Measurements from ENCODE around the gene GTF3C2.
"Not testable (repeated sequence)": the region's sequence is repeated elsewhere in the genome, so short reads cannot be mapped to it uniquely, and the experiment has no call there.

The GTF3C2 gene

GRCh38 chr2:27320958-27321543, 35.5 kb downstream of the GTF3C2 start:
- peak; percentile 81 for DNase-seq (ENCODE audit: low read depth, low spot score)

DNA sequence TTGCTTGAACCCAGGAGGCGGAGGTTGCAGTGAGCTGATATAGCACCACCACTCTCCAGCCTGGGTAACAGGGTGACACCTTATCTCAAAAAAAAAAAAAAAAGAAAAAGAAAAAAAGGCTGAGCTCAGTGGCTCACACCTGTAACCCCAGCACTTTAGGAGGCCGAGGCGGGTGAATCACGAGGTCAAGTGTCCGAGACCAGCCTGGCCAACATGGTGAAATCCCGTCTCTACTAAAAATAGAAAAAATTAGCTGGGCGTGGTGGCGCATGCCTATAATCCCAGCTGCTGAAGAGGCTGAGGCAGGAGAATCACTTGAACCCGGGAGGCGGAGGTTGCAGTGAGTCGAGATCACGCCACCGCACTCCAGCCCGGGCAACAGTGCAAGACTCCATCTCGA, 36.7 kb downstream of the GTF3C2 start:
- DNase-seq (ENCODE audit: low read depth, low spot score), result not testable (repeated sequence)

DNA sequence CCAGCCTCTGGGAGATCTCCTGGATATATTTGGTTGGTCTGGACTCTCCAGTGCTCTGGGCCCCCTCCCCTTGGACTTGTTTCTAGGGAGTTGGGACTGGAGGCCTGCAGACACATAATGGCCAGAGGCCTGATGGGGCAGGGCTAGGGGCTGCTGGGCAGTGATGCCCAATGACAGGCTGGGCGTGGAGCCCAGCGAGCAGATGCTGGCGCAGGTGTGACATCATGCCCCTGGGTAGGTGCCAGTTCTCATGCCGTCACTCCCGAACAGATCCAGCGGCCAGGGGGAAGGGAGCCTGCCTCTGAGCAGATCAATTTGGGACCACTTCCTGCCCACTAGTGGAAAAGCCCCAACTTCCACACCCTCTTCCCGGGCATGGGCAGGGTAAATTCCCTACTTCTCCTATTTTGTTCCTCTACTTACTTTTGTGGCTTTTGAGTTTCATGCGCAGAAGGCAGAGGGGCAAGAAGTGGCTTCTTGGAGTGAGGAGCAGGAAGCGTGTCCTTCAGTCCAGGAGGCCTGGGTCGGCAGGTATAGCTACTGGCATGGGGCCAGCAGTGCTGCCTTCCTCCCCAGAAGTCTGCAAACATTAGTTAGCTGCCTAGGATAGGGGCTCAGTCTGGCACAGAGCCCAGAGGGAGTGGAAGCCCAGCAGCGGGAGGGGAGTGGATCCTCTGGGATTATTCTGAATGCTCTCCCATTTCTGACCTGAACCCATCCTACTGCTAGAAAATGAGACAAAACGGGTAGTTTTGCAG, 39.7 kb downstream of the GTF3C2 start:
- no peak for DNase-seq (ENCODE audit: low read depth, low spot score)

GRCh38 chr2:27315122-27315521, 41.4 kb downstream of the GTF3C2 start:
- DNase-seq (ENCODE audit: low read depth, low spot score), result no peak

- no peak for DNase-seq (ENCODE audit: low read depth, low spot score)
Observed at GRCh38 chr2:27314709-27315108, 41.9 kb downstream of the GTF3C2 start.

- no peak for DNase-seq (ENCODE audit: low read depth, low spot score)
Observed at GRCh38 chr2:27313882-27314645, 42.5 kb downstream of the GTF3C2 start.

DNA sequence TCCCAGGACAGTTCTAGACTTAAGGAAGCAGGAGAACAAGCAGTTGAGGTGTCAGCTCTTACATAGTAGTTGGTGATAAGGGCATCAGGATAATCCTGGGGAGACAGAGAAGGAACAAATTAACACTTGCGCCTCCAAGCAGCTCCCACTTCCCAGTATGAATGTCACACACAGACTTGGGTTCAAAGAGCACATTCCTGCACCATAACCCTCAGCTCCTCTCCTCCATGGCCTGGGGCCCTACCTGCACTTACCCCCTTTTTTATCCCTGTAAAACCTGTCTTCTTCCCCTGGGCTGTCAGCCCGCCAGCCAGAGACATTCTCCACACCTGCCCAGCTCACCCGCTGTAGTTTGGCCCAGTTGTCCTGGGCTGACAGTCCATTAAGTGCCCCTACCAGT, 44.4 kb downstream of the GTF3C2 start:
- DNase-seq (ENCODE audit: low read depth, low spot score), result no peak

DNA sequence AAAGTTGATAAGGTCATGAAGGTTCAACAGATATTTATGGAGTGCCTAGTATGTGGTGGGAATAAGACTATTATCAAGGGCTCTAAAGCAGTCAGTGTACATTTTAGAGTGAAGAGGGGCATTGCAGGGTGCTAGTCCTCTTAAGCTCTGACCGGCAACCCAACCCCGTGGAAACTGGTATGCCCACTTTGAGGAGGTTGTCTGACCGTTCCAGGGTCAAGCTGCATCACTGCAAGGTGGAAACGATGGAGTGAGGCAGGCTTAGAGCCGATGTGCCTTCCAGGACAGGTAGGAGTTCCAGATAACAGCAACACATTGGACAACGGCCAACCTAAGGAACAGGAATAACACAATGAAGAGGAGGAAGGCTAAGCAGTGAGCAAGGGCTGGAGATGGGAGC, 46.9 kb downstream of the GTF3C2 start:
- DNase-seq (ENCODE audit: low read depth, low spot score), result no peak

DNA sequence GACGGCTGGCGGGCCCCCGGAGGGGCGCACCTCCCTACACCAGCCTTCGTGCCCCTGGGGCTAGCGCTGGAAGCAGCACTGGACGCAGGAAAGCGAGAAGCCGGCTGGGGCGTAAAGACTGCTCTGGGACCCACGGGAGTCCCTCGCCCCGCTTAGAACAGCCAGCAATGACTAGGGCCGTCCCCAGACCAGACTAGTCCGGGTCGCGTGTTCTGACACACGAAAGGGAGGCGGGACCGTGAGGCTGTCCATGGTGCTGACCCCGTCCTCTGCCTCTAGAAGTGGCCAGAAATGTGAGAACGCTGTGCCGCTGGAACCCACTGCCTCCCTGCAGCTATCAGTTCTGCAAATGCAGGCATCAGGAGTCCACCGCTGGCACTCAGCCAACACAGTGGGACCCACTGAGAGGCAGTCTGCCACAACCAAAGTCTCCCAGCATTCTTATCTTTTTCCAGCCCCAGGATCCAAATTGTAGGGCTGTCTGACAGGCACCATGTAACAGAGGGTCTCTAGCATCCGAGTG, 48.1 kb downstream of the GTF3C2 start, which contains the start of gene UCN:
TSS of gene UCN (minus strand) at position 87 of the 523 bp plus-strand sequence. CDS start 550 bp downstream, outside the sequence.
- no peak for DNase-seq (ENCODE audit: low read depth, low spot score)

DNA sequence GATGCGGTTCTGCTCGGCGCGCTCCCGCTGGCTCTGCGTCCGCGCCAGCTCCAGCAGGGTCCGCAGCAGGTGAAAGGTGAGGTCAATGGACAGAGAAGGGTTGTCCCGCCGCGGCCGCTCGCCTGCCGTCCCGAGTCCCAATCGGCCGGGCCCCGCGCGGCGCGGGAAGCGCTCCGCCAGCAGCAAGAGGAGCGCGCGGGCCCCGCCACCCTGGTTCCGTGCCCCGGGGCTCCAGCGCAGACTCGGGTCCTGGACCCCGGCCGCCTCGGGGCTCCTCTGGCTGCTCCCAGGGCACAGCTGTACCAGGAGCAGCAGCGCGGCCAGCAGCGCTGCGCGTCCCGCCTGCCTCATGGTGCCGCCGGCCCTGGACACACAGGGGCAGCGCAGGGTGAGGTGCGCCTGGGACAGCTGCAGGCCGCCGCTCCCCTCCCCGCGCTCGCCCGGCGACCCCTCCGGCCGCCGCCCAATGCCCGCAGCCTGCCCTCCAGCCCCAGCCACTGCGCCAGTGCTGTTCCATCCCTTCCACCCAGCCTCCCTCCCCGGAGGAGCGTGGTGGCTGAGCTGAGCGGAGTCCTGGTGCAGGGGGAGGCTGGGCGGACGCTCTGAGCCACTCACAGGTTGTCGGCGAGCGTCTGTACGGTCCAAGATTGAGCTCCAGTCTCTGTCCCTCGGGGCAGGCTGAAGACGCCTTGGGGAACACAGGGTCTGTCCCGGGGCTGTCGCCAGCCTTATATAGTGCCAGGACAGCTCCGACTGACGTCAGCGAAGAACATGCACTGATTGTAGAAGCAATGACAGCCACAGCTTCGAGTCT, 48.8 kb downstream of the GTF3C2 start:
- DNase-seq (ENCODE audit: low read depth, low spot score), result no peak

- DNase-seq (ENCODE audit: low read depth, low spot score), result no peak
Observed at GRCh38 chr2:27307287-27307544, 49.3 kb downstream of the GTF3C2 start.

- no peak for DNase-seq (ENCODE audit: low read depth, low spot score)
Observed at GRCh38 chr2:27306573-27307286, 49.8 kb downstream of the GTF3C2 start.

- no peak for DNase-seq (ENCODE audit: low read depth, low spot score)
Observed at GRCh38 chr2:27306136-27306535, 50.4 kb downstream of the GTF3C2 start.

DNA sequence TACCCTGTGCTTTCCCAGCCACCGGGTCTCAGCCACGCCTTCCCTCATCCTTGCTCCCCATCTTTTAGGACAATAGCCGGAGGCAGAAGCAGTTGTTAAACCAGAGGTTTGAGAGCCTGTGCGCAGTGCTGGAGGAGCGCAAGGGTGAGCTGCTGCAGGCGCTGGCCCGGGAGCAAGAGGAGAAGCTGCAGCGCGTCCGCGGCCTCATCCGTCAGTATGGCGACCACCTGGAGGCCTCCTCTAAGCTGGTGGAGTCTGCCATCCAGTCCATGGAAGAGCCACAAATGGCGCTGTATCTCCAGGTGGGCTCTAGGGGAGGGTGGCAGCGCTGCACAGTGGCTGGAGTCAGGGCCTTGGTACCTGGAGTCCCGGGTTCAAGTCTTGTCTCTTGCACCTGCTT, 51.0 kb downstream of the GTF3C2 start:
- no peak for DNase-seq (ENCODE audit: low read depth, low spot score)

- DNase-seq (ENCODE audit: low read depth, low spot score), result no peak
Observed at GRCh38 chr2:27304488-27305240, 51.9 kb downstream of the GTF3C2 start.

- no peak for DNase-seq (ENCODE audit: low read depth, low spot score)
Observed at GRCh38 chr2:27303093-27304025, 53.2 kb downstream of the GTF3C2 start.

- DNase-seq (ENCODE audit: low read depth, low spot score), result not testable (repeated sequence)
Observed at GRCh38 chr2:27300606-27301005, 56.0 kb downstream of the GTF3C2 start.

DNA sequence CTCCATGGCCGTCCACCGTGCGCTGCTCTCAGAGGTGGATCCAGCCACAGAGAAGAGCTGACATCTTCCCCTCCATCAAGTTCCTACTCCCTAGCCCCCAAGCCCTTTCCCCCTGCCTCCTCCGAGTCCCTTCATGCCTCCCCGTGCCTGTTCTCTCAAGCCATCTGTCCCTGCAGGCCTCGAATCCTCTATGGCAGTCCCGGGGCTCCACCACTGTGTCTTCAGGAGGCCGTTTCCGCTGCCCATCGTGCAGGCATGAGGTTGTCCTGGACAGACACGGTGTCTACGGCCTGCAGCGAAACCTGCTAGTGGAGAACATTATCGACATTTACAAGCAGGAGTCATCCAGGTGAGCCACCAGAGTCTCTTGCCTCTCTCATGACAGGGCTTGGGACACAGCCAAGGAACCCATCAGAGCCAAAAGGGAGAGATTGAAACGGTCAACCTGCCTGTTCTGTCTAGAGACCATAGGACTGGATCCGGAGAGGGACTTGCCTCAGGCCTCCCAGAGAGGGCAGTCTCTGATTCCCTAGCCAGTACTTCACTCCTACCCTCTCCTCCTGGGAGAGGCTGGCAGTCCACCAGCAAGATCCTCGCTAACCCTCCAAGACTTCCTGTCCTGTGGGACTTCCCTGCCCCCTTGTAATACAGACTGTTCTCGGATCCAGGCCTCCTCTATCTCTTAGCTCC, 58.0 kb downstream of the GTF3C2 start:
- no peak for DNase-seq (ENCODE audit: low read depth, low spot score)

GRCh38 chr2:27297195-27297594, 59.4 kb downstream of the GTF3C2 start:
- DNase-seq (ENCODE audit: low read depth, low spot score), result no peak

All from brain pericyte (primary cell).